RPMI7951 (cell line): ENCODE data around the gene PRR5. TPM values are rescaled to one million over a fixed set of nuclear protein-coding genes. Genes with fewer than 3 reads are reported as not detected.
"Not testable (repeated sequence)": the region's sequence is repeated elsewhere in the genome, so short reads cannot be mapped to it uniquely, and the experiment has no call there.

Experiments used
- DNase-seq: peaks from one replicate; pipeline ENCODE4 v3.0.0-alpha.2; 2012; ENCODE audit warnings: low read depth
- total RNA-seq: library from RNA; depleted of rRNA; stranded (reverse); fragments of >200 nt; shearing (Covaris generic); gene quantifications from 2 replicates; pipeline ENCODE4 v1.2.3, GENCODE V29; 2014

Gene PRR5
- total RNA-seq, 1 experiment from 2014 or later = 0.96 TPM

DNA sequence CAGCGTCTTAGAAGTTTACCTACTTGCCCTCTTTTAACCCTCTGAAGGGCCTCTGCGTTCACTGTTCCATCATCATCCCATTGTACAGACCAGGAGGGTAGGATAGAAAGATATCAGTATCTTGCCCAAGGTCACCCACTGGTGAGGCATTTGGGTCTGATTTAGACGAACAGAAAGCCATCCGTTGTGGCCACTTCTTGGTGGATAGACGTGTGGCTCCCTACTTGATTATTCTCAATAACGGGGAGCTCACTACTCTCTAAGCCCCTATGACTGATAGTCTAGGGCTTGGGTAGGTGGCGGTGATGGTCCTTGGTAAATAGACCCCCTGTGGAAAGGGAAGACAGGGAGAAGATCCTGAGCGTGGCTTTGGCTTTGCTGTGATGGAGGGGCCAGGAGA lies 28.6 kb upstream of the PRR5 start:
- no peak for DNase-seq

DNA sequence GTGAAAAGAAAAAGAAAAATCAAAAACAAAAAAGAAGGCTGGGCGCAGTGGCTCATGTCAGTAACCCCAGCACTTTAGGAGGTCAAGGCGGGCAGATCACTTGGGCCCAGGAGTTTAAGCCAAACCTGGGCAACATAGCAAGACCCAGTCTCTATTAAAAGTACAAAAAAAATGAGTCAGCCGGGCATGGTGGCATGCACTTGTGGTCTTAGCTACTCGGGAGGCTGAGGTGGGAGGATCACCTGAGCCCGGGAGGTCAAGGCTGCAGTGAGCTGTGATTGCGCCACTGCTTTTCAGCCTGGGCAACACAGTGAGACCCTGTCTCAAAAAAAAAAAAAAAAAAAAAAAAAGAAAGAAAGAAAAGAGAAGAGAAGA lies 26.0 kb upstream of the PRR5 start:
- not testable (repeated sequence) for DNase-seq

DNA sequence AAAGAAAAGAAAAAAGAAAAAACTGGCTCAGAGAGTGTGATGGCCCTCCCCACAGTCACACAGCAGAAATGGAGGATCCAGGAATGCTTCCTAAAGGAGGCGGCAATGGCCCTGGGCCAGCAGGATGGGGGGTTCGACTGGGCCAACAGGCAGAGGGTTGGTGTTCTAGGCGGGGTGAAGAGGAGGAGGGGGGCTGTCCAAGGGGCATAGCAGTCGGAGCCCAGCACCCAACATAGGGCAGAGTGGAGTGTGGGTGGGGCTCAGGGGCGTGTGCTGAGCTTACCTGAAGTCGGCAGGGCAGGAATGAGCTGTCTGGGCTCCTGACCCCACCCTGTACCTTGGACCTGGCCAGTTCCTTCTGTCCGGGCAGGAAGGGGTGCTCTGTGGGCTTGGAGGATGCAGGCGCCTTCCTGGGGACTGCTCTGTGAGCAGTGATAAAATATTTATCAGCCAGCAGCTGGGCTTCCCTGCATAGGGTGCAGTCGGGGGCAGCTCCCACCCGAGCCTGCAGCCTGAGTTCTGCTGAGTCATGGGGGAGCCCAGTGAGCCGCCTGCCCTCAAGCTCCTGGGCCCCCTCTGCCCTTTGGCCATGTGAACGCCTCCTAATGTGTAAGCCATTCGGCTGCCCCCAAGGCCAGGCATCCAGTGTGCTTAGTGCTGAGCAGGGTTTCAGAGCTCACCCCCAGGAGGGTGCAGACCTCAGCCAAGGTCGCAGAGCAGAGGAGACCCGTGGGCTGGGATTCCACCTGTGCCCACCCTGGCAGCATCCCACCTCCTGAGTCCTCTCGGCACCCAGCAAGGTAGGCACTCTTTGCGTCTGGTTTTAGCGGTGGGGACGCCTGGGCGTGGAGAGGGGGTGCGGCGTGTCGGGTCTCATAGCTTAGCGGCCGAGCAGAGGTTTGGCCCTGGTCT lies 25.3 kb upstream of the PRR5 start:
- peak; percentile 13 for DNase-seq

DNA sequence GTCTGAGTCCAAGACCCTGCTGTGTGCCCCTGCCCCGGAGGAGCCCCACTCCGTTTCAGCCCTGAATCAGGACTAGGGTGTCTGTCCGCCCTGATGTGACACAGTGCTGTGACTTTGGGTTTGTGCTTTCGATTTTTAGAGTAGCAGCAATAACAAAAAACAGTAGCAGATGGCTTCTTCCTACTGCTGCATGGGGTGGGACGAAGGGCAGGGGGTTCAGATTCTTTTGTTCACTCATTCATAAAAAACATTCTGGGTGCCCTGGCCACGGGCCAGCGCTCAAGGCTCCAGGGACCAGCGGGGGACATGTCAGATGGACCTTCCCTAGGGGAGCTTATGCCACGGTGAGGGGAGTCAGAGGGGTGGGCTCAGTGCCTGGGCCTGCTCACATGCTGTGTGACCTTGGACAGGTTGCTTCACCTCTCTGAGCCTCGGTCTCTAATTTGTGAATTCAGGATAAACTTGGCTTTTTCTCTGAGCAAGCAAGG lies 24.6 kb upstream of the PRR5 start:
- DNase-seq = no peak

DNA sequence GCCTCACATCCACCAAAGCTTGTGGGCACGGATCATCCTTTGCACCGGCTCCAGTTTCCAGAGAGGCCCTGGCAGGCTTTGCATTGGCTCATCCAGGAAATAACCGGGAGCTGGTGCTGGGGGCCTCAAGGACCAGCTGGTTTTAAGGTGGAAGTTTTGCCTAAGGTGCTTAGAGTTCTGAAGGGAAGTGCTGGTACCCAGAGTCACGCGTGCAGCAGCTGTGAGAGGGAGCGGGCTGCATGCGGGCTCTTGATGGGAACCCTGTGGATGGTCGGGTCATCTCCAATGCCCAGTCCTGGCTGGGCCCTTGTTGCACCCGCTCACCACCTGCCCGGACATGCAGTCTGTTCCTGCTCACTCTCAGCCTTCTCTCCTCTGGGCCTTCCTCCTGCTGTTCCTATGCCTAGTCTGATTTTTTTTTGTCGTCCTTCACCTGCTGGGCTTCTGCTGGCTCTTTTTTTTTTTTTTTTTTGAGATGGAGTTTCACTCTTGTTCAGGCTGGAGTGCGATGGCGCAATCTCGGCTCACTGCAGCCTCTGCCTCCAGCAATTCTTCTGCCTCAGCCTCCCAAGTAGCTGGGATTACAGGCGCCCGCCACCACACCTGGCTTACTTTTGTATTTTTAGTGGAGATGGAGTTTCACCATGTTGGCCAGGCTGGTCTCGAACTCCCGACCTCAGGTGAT lies 24.0 kb upstream of the PRR5 start:
- DNase-seq = no peak

DNA sequence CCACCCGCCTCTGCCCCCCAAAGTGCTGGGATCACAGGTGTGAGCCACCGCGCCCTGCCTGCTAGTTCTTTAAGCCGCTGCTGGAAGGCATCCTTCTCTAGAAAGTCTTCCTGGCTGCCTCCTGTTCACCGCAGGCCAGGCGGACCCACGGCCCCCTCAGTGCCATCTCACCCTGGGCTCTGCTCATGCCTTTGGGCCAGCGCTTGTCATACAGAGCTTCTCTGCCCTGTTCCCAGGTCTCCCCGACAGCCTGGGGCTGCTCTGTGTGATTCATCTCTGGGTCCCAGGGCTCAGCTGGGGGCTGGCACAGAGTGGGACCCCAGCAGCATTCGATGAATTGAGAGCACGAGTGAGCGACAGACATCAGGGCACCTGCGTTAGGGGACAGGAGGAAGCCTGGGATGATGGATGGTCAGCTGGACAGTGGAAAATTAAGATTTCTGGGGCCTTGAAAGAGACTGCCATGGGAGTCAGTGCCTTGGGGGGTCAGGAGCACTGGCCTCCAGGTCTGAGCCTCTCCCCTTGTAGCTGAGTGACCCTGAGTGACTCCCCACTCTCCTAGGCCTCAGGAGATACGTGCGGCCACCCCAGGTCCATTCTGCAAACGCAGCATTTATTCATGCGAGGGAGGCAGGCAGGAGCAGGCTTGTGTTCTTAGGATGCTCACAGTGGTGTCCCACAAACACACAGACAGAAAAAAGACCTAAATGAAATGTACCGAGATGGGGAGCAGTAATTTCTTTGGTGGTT lies 23.3 kb upstream of the PRR5 start:
- DNase-seq = no peak

DNA sequence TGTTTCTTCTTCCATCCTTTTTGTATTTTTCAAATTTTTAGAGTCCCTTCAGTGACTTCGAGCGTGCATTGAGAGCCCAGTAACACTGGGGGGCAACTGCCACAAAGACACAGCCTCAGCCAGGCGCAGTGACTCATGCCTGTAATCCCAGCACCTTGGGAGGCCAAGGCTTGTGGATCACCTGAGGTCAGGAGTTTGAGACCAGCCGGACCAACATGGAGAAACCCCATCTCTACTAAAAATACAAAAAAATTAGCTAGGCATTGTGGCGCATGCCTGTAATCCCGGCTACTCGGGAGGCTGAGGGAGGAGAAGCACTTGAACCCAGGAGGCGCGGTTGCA lies 22.7 kb upstream of the PRR5 start:
- DNase-seq = not testable (repeated sequence)

DNA sequence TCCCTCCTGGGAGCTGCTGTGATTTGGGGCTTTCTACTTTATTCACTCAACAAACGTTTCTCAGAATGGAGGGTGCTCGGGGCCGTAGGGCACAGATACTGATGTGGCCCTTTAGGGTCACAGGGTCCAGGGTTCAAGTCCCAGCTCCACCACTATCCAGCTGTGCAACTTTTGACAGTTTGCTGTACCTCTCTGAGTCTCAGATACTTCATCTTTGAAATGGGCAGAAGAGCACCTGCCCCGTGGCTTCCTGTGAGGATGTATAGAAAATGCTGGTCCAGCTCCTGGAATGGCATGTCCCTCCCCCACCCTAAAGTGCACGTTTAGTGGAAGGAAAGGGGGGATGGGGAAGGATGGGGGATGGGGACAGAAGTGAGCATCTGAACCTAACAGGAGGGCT lies 21.9 kb upstream of the PRR5 start:
- no peak for DNase-seq

DNA sequence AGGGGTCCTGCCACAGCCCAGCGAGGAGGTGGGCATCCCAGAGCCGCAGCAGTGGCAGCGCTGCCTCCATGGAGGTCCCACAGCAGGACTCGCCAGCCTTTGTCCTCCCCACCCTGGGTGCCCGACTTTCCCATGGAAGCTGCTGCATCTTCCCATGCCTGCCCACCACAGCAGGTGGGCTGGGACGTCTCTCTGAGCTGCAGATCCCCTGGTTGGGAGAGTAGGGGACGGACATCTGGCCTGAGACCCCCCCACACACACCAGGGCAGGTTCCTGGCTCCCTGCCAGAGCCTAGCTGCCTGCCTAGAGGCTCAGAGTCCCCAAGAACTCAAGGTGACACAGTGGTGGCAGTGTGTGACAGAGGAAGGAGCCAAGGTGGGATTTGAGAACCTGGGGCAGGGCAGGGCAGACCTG lies 21.5 kb upstream of the PRR5 start:
- no peak for DNase-seq

DNA sequence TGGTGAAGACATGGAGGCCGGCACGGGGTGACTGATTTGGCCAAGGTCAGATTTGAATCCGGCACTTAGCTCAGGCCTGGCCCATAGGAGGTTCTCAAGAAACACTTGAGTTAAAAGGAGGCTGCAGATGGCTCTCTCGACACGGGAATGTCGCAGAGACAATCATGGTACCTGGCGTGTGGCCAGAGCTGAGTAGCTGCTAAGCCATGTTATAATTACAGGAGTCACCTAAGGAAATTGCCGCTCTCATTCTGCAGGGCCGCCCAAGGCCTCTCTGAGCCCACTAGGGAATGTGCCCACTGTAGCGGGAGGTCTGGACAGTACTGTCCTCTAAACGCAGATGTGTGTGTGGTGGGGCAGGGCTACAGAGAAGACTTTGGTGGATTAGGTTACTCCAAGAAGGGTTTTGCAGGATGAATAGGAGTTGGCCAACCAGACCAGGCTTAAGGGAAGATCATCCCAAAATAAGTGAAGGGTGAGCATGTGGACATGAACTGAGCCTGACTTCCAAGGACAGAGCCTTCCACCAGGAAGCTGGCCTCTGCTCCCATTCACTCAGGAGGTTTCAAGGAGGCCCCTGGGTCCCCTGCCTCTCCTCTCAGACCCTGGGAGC lies 19.3 kb upstream of the PRR5 start:
- DNase-seq = no peak

DNA sequence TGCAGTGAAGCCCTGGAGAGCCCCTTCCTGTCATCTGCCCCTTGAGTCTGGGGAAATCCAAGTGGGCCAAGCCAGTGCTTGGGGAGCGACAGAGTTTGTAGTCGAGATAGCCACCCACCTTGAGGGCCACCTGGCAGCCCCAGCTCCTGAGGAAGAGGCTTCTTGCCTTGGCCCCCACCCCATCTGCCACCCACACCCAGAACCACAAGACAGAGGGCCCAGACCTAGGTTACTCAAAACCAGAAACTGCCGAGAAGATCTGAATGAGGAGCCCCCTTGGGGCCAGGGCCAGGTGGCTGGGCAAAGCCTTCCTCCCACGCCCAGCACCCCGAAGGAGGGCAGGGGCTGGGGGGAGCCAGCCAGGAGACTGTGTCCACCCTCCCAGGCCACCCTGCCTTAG lies 18.8 kb upstream of the PRR5 start:
- DNase-seq = no peak

DNA sequence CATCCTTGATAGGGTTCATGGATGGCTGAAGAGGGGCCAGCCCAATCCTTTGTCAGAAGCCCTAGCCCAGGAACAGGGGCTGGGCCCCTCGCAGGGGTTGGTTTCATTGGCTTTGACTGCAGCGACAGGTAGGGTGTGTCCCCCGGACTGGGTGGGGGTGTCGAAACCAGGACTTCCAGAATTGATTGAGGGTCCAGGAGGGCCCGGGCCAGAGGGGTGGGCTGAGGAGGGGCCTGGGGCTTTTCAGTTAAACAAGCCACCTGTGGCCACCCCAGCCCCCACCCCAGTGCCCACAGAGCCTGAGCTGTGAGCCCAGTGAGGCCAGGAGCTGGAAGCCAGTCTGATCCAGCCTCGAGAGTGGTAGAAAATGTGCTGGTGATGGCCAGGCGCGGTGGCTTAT lies 18.1 kb upstream of the PRR5 start:
- no peak for DNase-seq

DNA sequence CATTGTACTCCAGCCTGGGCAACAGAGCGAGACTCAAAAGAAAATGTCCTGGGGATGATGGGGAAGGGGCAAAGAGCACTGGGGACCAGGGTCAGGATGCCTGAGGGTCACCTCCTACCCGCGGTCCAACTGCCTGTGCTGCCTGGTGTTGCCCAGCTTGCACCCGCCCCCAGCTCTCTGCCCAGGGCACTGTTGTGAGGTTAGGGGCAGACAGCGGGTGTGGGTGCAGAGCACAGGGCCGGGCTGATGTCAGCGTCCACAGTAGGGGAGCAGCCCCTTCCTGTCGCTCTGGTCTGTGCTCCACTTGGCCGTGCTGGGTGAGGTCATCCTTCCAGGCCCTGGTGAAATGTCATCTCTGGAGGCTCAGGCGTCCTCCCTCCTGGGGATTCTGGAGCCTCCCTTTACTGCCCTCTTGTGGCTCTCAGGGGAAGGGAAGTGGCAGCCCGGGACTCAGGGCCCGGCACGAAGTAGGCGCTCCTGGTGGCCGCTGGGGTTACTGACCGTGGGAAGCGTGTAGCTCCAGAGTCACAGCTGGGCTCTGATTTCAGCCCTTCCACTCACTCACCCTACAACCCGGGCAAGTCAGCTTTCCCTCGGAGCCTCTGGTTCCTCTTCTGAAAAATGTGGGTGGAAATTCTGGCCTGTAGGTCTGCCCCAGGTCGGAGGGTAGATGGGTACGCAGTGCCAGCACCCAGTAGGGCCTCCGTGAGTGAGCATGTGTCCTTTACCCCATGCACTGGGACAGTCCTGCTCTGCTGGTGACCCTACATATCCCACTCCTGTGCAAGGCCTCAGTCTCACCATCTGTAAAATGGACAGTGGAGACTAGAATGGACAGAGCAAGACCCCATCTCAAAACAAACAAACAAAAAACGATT lies 17.3 kb upstream of the PRR5 start:
- peak; percentile 87 for DNase-seq

DNA sequence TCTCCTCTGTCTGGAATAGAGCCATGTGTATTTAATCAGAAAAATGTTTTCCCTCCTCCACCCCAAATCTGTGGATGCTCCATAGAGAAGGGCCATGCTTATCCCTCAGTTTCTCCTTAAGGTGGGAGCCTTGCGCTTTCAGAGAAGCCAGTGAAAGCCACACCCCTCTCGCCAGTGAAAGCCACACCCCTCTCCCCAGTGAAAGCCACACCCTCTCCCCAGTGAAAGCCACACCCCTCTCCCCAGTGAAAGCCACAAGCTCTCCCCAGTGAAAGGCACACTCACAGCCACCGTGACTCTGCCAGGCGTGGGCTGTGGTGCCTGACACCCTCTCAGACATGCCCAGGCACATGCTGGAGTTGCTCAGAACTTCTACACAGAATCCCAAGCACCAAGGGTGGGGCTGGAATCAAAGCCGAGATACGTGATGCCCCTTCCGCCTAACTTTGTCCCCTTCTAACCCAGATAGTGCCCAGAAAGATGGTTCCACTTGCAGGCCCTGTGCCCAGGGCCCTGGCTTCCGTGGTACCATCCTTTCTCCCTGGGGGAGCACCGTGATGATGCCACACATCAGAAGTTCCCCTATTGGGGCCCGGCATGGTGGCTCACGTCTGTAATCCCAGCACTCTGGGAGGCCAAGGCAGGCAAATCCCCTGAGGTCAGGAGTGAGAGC lies 16.5 kb upstream of the PRR5 start:
- peak; percentile 62 for DNase-seq

DNA sequence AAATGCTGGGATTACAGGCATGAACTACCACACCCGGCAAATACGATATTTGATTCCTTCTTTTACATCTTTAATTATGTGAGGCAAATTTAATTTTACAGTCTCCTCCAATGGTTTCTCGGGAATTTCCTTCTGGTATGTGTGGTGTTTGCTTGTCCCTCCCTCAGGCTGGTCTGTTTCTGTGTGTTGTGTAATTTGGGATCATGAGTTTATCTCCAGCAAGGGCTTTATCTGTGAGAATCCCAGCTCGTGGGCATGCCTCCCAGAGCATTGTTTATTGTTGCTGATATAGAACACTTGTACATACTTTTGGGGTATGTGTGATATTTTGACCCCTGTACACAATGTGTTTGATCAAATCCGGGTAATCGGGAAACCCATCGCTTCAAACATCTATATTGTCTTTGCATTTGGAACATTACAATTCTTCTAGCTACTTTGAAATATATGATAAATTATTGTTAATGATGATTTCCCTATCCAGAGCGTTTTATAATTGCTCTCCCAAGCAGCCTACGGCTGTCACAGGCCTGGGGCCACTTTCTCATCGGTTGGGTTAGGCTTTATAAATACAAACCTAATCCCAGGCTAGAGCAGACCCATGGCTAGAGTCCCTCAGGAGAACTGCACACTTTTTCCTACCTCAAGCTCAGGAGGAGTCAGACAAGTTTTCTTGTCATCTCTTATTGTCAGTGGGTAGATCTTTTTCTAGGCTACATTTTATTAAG lies 15.0 kb upstream of the PRR5 start:
- peak; percentile 17 for DNase-seq

DNA sequence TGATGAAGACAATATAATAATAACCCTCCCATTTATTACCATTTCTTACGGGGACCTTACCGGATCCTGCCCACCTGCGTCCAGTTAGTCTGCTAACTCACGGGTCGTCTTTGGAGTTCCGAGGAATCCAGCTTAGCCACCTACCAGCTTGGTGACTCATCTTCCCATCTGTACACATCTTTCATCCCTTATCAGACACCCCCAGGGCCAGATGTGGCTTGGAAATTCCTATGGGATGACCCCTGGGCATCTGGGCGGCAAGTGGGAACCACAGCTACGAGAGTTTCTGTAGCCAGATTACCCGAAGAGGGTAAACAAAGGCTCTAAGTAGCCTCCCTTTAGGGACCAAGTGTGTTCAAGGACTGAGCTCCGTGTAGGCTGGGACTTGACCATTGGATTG lies 12.8 kb upstream of the PRR5 start:
- DNase-seq = peak; percentile 68

DNA sequence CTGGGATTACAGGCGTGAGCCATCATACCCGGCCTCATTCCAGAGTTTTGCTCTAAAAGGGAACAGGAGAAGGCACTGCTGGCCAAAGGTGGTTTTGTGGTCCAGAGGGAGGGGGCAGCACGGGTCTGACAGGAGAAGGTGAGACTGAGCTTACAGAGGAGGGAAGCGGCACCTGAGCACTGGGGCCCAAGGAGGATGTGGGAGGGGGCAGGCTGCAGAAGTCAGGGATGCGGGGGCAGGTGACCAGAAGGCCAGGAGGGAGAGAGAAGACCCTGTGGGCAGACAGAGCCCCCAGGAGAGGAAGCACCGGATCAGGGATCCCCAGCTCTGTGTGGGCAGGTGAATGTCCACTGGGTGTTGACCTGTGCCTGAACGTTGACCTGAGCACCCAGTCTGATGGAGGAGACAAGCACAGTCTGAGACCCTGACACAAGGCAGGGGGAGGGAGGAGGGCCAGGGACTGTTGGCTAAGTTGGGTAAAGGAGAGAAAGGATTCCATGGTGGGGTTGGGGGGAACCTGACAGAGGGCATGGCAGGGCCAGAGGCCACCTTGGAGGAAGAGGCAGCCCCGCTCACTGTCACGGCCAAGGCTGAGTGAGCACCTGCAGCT lies 12.0 kb upstream of the PRR5 start:
- DNase-seq = no peak

DNA sequence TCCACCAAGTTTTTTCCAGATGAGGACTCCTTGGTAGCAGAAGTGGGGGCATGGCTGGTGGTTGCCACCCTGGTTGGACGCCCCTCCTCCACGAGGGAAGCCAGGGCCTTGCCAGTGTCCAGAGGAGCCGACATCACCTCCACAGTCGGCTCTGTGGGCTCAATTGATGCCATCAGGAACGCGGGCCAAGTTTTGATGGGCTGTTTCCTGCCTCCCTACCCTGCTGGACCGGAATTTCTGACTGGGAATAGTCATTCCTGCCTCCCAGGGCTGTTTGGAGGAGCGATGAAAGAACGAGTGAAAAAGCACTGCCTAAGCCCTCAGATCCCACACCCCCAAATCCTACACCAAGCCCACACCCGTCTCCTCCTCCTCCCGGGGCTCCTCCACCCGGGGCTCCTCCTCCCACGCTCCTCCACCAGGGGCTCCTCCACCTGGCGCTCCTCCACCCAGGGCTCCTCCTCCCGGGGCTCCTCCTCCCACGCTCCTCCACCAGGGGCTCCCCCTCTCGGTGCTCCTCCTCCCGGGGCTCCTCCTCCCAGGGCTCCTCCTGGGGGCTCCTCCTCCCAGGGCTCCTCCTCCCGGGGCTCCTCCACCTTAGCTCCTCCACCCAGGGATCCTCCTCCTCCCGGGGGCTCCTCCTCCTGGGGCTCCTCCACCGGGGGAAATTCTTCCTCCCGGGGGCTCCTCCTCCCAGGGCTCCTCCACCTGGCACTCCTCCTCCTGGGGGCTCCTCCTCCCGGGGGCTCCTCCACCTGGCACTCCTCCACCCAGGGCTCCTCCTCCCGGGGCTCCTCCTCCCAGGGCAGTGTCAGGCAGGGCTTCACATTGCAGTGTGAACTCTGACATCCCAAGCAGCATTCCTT lies 10.0 kb upstream of the PRR5 start:
- DNase-seq = no peak

DNA sequence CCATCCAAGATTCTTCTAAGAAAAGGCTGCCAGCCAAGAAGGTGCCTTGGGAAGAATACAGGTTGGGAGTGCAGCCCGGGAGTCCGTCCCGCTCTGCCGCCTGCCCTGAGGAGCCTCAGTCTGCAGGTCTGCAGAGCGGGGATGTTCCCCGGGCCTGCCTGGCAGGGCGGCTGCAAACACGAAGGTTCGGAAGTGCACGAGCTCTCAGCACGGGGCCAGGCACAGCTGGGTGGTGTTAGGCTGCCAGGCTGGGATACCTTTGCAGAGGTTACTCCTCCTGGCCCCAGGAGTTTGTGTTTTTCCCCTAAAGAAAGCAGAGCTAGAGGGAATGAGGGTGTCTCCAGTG lies 9.4 kb upstream of the PRR5 start:
- DNase-seq = no peak
